H9 (cell line): ENCODE data around the gene PHLDB1. TPM values are rescaled to one million over a fixed set of nuclear protein-coding genes. Genes with fewer than 3 reads are reported as not detected.
A peak's percentile ranks its signal among the peaks of the same experiment; 100 is the strongest.

Source experiments
- DNase-seq: peaks from one replicate; pipeline ENCODE4 v3.0.0-alpha.2; 2017
- H2AFZ ChIP-seq: one replicate; pipeline ENCODE4 v1.6.1; 2013; ENCODE audit warnings: mild to moderate bottlenecking, low read length, control low read depth, moderate library complexity
- H2AK5ac ChIP-seq: 2 replicates; pipeline ENCODE4 v1.6.1; 2013; ENCODE audit warnings: low read length, control low read depth, mixed read lengths; ENCODE audit not compliant: insufficient read length
- H2BK120ac ChIP-seq: one replicate; pipeline ENCODE4 v1.6.1; 2013; ENCODE audit warnings: low read depth, mild to moderate bottlenecking, low read length, control low read depth, inconsistent platforms; ENCODE audit not compliant: poor library complexity, severe bottlenecking
- H2BK12ac ChIP-seq: 2 replicates; pipeline ENCODE4 v1.6.1; 2013; ENCODE audit warnings: low read length, control low read depth, mixed read lengths, low read depth; ENCODE audit not compliant: insufficient read length
- H2BK15ac ChIP-seq: 2 replicates; pipeline ENCODE4 v1.6.1; 2013; ENCODE audit warnings: low read depth, low read length, control low read depth
- H2BK20ac ChIP-seq: one replicate; pipeline ENCODE4 v1.6.1; 2013; ENCODE audit warnings: low read depth, mild to moderate bottlenecking, low read length, control low read depth, inconsistent platforms; ENCODE audit not compliant: poor library complexity, severe bottlenecking
- H2BK5ac ChIP-seq: 2 replicates; pipeline ENCODE4 v1.6.1; 2013; ENCODE audit warnings: low read length, control low read depth, mixed read lengths; ENCODE audit not compliant: insufficient read length
- H3K14ac ChIP-seq: 2 replicates; pipeline ENCODE4 v1.6.1; 2013; ENCODE audit warnings: low read length, control low read depth; ENCODE audit not compliant: insufficient read depth
- H3K18ac ChIP-seq: 2 replicates; pipeline ENCODE4 v1.6.1; 2013; ENCODE audit warnings: low read depth, mild to moderate bottlenecking, mixed read lengths, low read length, control low read depth; ENCODE audit not compliant: insufficient read length
- H3K23ac ChIP-seq: 2 replicates; pipeline ENCODE4 v1.6.1; 2013; ENCODE audit warnings: low read length, control low read depth, mixed read lengths, low read depth; ENCODE audit not compliant: insufficient read length
- H3K23me2 ChIP-seq: 2 replicates; pipeline ENCODE4 v1.6.1; 2013; ENCODE audit warnings: low read depth, mild to moderate bottlenecking, mixed read lengths, low read length, control low read depth; ENCODE audit not compliant: insufficient read length, poor library complexity, severe bottlenecking
- H3K27ac ChIP-seq: 2 replicates; pipeline ENCODE4 v1.5.1; 2013; ENCODE audit warnings: low read length, control low read depth, mixed read lengths, low read depth; ENCODE audit not compliant: insufficient read length
- H3K27me3 ChIP-seq: 2 replicates; pipeline ENCODE4 v1.6.1; 2013; ENCODE audit warnings: low read length, control low read depth, inconsistent platforms; ENCODE audit not compliant: insufficient read depth
- H3K4ac ChIP-seq: 2 replicates; pipeline ENCODE4 v1.6.1; 2013; ENCODE audit warnings: low read depth, mild to moderate bottlenecking, control low read depth, inconsistent platforms, low read length, moderate library complexity
- H3K4me1 ChIP-seq: 2 replicates; pipeline ENCODE4 v1.6.1; 2013; ENCODE audit warnings: low read length, control low read depth, inconsistent platforms; ENCODE audit not compliant: insufficient read depth
- H3K4me2 ChIP-seq: 2 replicates; pipeline ENCODE4 v1.6.1; 2013; ENCODE audit warnings: low read length, control low read depth, mixed read lengths; ENCODE audit not compliant: insufficient read length, insufficient read depth
- H3K56ac ChIP-seq: 2 replicates; pipeline ENCODE4 v1.6.1; 2013; ENCODE audit warnings: low read depth, mild to moderate bottlenecking, mixed read lengths, low read length, control low read depth; ENCODE audit not compliant: insufficient read length
- H3K79me1 ChIP-seq: 2 replicates; pipeline ENCODE4 v1.6.1; 2013; ENCODE audit warnings: low read depth, mild to moderate bottlenecking, moderate library complexity, low read length, control low read depth, inconsistent platforms; ENCODE audit not compliant: insufficient read depth, poor library complexity, severe bottlenecking
- H3K79me2 ChIP-seq: 2 replicates; pipeline ENCODE4 v1.6.1; 2013; ENCODE audit warnings: low read length, control low read depth, inconsistent platforms; ENCODE audit not compliant: insufficient read depth
- H3K9ac ChIP-seq: 2 replicates; pipeline ENCODE4 v1.6.1; 2013; ENCODE audit warnings: low read length, control low read depth, mixed read lengths; ENCODE audit not compliant: insufficient read length; ENCODE audit errors: extremely low read depth
- H3K9me3 ChIP-seq: one replicate; pipeline ENCODE4 v1.6.1; 2013; ENCODE audit warnings: low read depth, low read length, inconsistent platforms; ENCODE audit not compliant: control insufficient read depth
- H3T11ph ChIP-seq: one replicate; pipeline ENCODE4 v1.6.1; 2013; ENCODE audit warnings: mild to moderate bottlenecking, low read length, control low read depth, inconsistent platforms
- H4K20me1 ChIP-seq: one replicate; pipeline ENCODE4 v1.6.1; 2013; ENCODE audit not compliant: control insufficient read depth, insufficient read length, insufficient read depth
- H4K5ac ChIP-seq: 2 replicates; pipeline ENCODE4 v1.6.1; 2013; ENCODE audit warnings: low read depth, mild to moderate bottlenecking, mixed read lengths, low read length, control low read depth; ENCODE audit not compliant: insufficient read length
- H4K8ac ChIP-seq: replicated peaks from 2 replicates; pipeline ENCODE4 v1.6.1; 2013; ENCODE audit warnings: low read length, control low read depth, mixed read lengths, low read depth; ENCODE audit not compliant: insufficient read length
- H4K91ac ChIP-seq: 2 replicates; pipeline ENCODE4 v1.6.1; 2013; ENCODE audit warnings: low read depth, mild to moderate bottlenecking, moderate library complexity, mixed read lengths, low read length, control low read depth; ENCODE audit not compliant: insufficient read length
- H3K27ac Mint-ChIP-seq, 3 experiments: 2 replicates in 2 of 3; 3 replicates in 1 of 3; pipeline ENCODE4 v1.8.0; 2020 to 2021; ENCODE audit warnings: mixed read lengths in 3 of 3, mild to moderate bottlenecking in 1 of 3, moderate library complexity in 1 of 3
- H3K27me3 Mint-ChIP-seq: 2 replicates; pipeline ENCODE4 v1.8.0; 2021; ENCODE audit warnings: low read depth, mild to moderate bottlenecking, moderate library complexity, mixed read lengths
- H3K36me3 Mint-ChIP-seq, 3 experiments: 2 replicates in 2 of 3; 3 replicates in 1 of 3; pipeline ENCODE4 v1.8.0; 2020 to 2021; ENCODE audit warnings: low read depth in 3 of 3, mixed read lengths in 3 of 3; ENCODE audit not compliant: insufficient read depth in 1 of 3
- H3K4me1 Mint-ChIP-seq, 2 experiments: 2 replicates each; pipeline ENCODE4 v1.8.0; 2020; ENCODE audit warnings: mixed read lengths in 2 of 2
- H3K4me3 Mint-ChIP-seq, 2 experiments: 2 replicates in 1 of 2; 3 replicates in 1 of 2; pipeline ENCODE4 v1.8.0; 2020 to 2021; ENCODE audit warnings: mild to moderate bottlenecking in 2 of 2, mixed read lengths in 2 of 2, moderate library complexity in 1 of 2
- H3K9me3 Mint-ChIP-seq, 2 experiments: 2 replicates in 1 of 2; 3 replicates in 1 of 2; pipeline ENCODE4 v1.8.0; 2020; ENCODE audit warnings: mild to moderate bottlenecking in 2 of 2, mixed read lengths in 2 of 2, moderate library complexity in 1 of 2
- WGBS: extraction: QIAGEN DNeasy Blood & Tissue Kit; methylation state at CpG from one replicate; pipeline ENCODE4 v1.1.7; 2013; ENCODE audit warnings: missing lambda C conversion rate, low lambda C conversion rate, mixed read lengths; ENCODE audit not compliant: insufficient read length; ENCODE audit errors: extremely low coverage; 5-methylcytosine and 5-hydroxymethylcytosine counted together
- total RNA-seq: library from RNA; stranded (reverse); gene quantifications from 2 replicates; pipeline ENCODE4 v1.2.1, GENCODE V29; 2021
- TF ChIP-seq, protein P1 (sequence below): fragments of 200-600 bp; sonication (generic); conservative IDR thresholded peaks from 3 replicates; pipeline ENCODE4 v1.8.0; 2021; ENCODE audit warnings: antibody characterized with exemption, mild to moderate bottlenecking

The PHLDB1 gene
- total RNA-seq, 1 experiment from 2014 or later, result 56.0 TPM

DNA sequence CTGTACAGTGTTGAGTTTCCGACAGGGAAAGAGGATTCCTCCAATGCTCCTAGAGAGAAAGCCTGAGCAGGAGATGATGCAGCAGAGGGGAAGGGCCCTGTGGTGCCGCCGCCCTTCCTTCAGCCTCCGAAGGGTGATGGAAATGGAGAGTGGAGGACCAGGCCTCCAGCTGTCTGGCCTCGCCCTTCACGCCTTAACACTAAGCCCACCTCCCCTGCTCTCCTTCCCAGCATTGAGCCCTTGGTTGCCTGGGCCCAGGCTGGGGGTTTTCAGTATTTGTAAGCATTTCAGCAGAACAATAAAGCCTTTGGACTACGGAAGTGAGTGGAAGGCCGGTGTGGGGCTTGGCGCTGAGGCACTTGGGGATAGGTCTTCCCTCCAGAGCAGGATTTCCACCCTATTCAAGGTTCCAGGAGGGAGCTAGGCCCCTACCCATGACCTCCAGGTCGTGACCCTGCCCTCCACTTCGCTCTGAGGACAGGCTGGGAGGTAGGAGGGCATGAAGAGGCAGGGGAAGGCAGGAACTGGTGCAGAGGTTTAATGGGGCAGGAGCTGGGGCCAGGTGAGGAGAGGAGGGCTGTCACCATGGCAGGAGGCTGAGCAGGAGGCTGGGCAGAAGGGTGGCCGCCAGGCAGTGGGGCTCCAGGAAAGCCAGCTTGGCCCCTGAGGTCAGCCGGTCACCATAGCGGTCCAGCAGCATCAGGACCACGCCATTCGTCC, 50.5 kb downstream of the PHLDB1 start:
- H4K5ac ChIP-seq, result no peak overlapping the region
- Mint-ChIP-seq H3K4me1 (peaks cover 29 to 35% of the 10 kb centered on the region in 2 experiments), H3K36me3 (peaks cover 5 to 31% (median 31%) of the 10 kb centered on the region in 3 experiments; a peak in 5 of 7 replicates), H3K9me3 (no peaks in the 10 kb centered on the region), H3K27ac (peak overlapping the region; percentile 39 to 94 (median 40); a peak in 3 of 7 replicates), H3K4me3 (no peak overlapping the region; a peak in 1 of 5 replicates), H3K27me3 (no peaks in the 10 kb centered on the region; the same call in 1 of the 2 replicates)
- no peak overlapping the region for H2BK20ac ChIP-seq
- H3K18ac ChIP-seq, result no peak overlapping the region
- peaks cover 2% of the 10 kb centered on the region for H4K20me1 ChIP-seq
- H3K27me3 ChIP-seq, result no peaks in the 10 kb centered on the region
- H3K27ac ChIP-seq, result no peak overlapping the region
- H2BK120ac ChIP-seq, result no peak overlapping the region
- H3K9ac ChIP-seq, result no peak overlapping the region
- H3K23me2 ChIP-seq, result no peaks in the 10 kb centered on the region
- H3K79me2 ChIP-seq, result no peaks in the 10 kb centered on the region
- H3K79me1 ChIP-seq, result no peaks in the 10 kb centered on the region
- H3K9me3 ChIP-seq, result no peaks in the 10 kb centered on the region
- no peak overlapping the region for H3K23ac ChIP-seq
- DNase-seq, result no peak
- H4K8ac ChIP-seq, result no peak overlapping the region
- no peak overlapping the region for H3T11ph ChIP-seq
- no peak overlapping the region for H2BK5ac ChIP-seq
- H3K14ac ChIP-seq, result no peak overlapping the region
- H3K56ac ChIP-seq, result no peak overlapping the region
- no peak overlapping the region for H2AFZ ChIP-seq
- no peak overlapping the region for H3K4me2 ChIP-seq
- no peak overlapping the region for H3K4ac ChIP-seq
- H3K4me1 ChIP-seq, result peaks cover 3% of the 10 kb centered on the region; the same call in 1 of the 2 replicates
- H4K91ac ChIP-seq, result no peak overlapping the region
- H2AK5ac ChIP-seq, result no peak overlapping the region
- no peak overlapping the region for H2BK12ac ChIP-seq
- no peak overlapping the region for H2BK15ac ChIP-seq
- TF ChIP-seq, protein P1, sequence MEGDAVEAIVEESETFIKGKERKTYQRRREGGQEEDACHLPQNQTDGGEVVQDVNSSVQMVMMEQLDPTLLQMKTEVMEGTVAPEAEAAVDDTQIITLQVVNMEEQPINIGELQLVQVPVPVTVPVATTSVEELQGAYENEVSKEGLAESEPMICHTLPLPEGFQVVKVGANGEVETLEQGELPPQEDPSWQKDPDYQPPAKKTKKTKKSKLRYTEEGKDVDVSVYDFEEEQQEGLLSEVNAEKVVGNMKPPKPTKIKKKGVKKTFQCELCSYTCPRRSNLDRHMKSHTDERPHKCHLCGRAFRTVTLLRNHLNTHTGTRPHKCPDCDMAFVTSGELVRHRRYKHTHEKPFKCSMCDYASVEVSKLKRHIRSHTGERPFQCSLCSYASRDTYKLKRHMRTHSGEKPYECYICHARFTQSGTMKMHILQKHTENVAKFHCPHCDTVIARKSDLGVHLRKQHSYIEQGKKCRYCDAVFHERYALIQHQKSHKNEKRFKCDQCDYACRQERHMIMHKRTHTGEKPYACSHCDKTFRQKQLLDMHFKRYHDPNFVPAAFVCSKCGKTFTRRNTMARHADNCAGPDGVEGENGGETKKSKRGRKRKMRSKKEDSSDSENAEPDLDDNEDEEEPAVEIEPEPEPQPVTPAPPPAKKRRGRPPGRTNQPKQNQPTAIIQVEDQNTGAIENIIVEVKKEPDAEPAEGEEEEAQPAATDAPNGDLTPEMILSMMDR, result no peak
- no CpG with 5 or more reads among the region's 16 CpGs for WGBS
